ENCODE results near the gene DVL2. TPM values are rescaled to one million over a fixed set of nuclear protein-coding genes. Genes with fewer than 3 reads are reported as not detected.

The DVL2 gene
- total and polyA plus RNA-seq, 2 donors (not counting 3 experiments of a cell fraction or from before 2014, with no cell fraction given) = 17.2 to 55.9 TPM

DNA sequence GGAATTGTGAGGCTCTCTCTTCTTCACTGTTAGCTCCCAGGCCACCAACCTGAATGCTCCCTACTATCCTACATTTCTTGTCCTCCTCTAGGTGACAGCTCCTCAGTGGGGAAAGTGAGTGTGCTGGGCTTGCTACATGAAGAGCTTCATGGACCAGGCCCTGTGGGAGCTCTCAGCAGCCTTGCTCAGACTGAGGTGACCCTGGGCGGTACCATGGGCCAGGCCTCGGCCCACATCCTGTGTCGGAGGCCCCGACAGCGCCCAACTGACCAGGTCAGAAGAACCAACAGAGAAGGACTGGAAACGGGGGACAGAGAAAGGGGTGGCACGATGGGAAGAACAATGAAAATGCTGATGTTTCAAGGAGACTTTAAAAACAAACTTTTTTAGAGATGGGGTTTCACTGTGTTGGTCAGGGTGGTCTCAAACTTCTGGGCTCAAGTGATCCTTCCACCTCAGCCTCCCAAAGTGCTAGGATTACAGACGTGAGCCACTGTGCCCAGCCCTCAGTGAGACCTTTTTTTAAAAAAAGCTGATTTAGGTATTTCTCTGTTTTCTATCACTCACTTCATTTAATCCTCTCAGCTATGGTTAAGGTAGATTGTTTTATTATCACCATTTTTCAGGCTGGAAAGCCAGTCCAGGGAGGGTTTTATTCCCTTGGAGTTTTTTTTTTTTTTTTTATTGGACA is 22.6 kb upstream of the DVL2 start:
- H3K79me2 ChIP-seq (ENCODE audit: control insufficient read depth, insufficient read depth, low read length) = peaks cover 15% of the 10 kb centered on the region

More for the DNA sequence above, 22.6 kb upstream of the DVL2 start:
- H3K9ac ChIP-seq (replicated peaks; ENCODE audit: extremely low read depth, insufficient read depth, low read length) = no peak overlapping the region
- H3K27me3 ChIP-seq (ENCODE audit: control insufficient read depth in 2 of 2, insufficient read depth in 2 of 2, low read length in 2 of 2) = no peaks in the 10 kb centered on the region
- CTCF ChIA-PET = interaction anchor here (0.9 to 1.6 kb wide), 3 partner anchors 36 to 80 kb away, joined by 3 to 5 read pairs (median 5); partner anchors contain the start of gene ACAP1
- dilution Hi-C loops (cut with MboI; ENCODE audit: extremely low pct_ligation_motif_present, low sequenced_read_pairs) (no loop called here), intact Hi-C loops (cut with micrococcal nuclease) (no loop called here)
- H3K27ac ChIP-seq (ENCODE audit: insufficient read depth, low read depth, low read length) = no peak overlapping the region
- H3K9me3 ChIP-seq (replicated peaks; ENCODE audit: control insufficient read depth, insufficient read depth, low read length) = no peaks in the 10 kb centered on the region
- TF ChIP-seq POLR2A (IDR thresholded peaks at IDR 0.05; ENCODE audit: low read depth, low read length) (no peak), JUN (IDR thresholded peaks at IDR 0.05; ENCODE audit: borderline replicate concordance, insufficient read depth, insufficient read length, low read depth) (no peak), MYC (IDR thresholded peaks at IDR 0.05; ENCODE audit: low read depth, low read length) (no peak), EZH2 (IDR thresholded peaks at IDR 0.05; ENCODE audit: borderline replicate concordance, low read depth, low read length, severe bottlenecking) (no peak), POLR2AphosphoS5 (IDR thresholded peaks at IDR 0.05; ENCODE audit: insufficient read depth, low read depth, low read length) (no peak), GATA2 (IDR thresholded peaks at IDR 0.05; ENCODE audit: insufficient read depth, insufficient read length, low read depth, low read length) (no peak), FOS (IDR thresholded peaks at IDR 0.05; ENCODE audit: borderline replicate concordance, insufficient read depth, low read length) (no peak)
- TF ChIP-seq, protein P1, sequence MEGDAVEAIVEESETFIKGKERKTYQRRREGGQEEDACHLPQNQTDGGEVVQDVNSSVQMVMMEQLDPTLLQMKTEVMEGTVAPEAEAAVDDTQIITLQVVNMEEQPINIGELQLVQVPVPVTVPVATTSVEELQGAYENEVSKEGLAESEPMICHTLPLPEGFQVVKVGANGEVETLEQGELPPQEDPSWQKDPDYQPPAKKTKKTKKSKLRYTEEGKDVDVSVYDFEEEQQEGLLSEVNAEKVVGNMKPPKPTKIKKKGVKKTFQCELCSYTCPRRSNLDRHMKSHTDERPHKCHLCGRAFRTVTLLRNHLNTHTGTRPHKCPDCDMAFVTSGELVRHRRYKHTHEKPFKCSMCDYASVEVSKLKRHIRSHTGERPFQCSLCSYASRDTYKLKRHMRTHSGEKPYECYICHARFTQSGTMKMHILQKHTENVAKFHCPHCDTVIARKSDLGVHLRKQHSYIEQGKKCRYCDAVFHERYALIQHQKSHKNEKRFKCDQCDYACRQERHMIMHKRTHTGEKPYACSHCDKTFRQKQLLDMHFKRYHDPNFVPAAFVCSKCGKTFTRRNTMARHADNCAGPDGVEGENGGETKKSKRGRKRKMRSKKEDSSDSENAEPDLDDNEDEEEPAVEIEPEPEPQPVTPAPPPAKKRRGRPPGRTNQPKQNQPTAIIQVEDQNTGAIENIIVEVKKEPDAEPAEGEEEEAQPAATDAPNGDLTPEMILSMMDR (IDR thresholded peaks at IDR 0.05; ENCODE audit: extremely low read depth in 1 of 2, insufficient read depth in 1 of 2, low read depth in 1 of 2, low read length in 2 of 2) = no peak
- TF ChIP-seq, protein P2, sequence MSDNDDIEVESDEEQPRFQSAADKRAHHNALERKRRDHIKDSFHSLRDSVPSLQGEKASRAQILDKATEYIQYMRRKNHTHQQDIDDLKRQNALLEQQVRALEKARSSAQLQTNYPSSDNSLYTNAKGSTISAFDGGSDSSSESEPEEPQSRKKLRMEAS (IDR thresholded peaks at IDR 0.05; ENCODE audit: insufficient read depth, insufficient read length) = no peak
- no peaks in the 10 kb centered on the region for H3K9me1 ChIP-seq (replicated peaks; ENCODE audit: control insufficient read depth, extremely low read depth, insufficient read depth, low read length)
- no peaks in the 10 kb centered on the region for H4K20me1 ChIP-seq (replicated peaks; ENCODE audit: control insufficient read depth, extremely low read depth, insufficient read depth, low read length)
- peaks cover 11% of the 10 kb centered on the region for H3K4me1 ChIP-seq (ENCODE audit: control insufficient read depth, extremely low read depth, insufficient read depth, low read length)
- POLR2A ChIA-PET = no interaction called here
- no TSS peak for BruUV-seq (replicated peaks)
- no peak for FAIRE-seq
- no peak overlapping the region for H3K4me2 ChIP-seq (ENCODE audit: insufficient read depth, low read length)
- DNase-seq (ENCODE audit: low read depth, low spot score) = no peak
- H3K36me3 ChIP-seq (ENCODE audit: control insufficient read depth in 2 of 2, extremely low read depth in 1 of 2, insufficient read depth in 2 of 2, low read length in 2 of 2) = peaks cover 3 to 21% of the 10 kb centered on the region in 2 experiments
- H3K4me3 ChIP-seq (replicated peaks in 1 of 3; ENCODE audit: insufficient read depth in 1 of 3, low read depth in 1 of 3, low read length in 3 of 3) = no peak overlapping the region
- no peak overlapping the region for H2AFZ ChIP-seq (ENCODE audit: low read depth, low read length)

All from endothelial cell of umbilical vein (primary cell).